H9 (cell line): ENCODE data around the gene ITGB2. TPM values are rescaled to one million over a fixed set of nuclear protein-coding genes. Genes with fewer than 3 reads are reported as not detected.

Source experiments
- DNase-seq: peaks from one replicate; pipeline ENCODE4 v3.0.0-alpha.2; 2017
- H2AFZ ChIP-seq: one replicate; pipeline ENCODE4 v1.6.1; 2013; ENCODE audit warnings: mild to moderate bottlenecking, low read length, control low read depth, moderate library complexity
- H2AK5ac ChIP-seq: 2 replicates; pipeline ENCODE4 v1.6.1; 2013; ENCODE audit warnings: low read length, control low read depth, mixed read lengths; ENCODE audit not compliant: insufficient read length
- H2BK120ac ChIP-seq: one replicate; pipeline ENCODE4 v1.6.1; 2013; ENCODE audit warnings: low read depth, mild to moderate bottlenecking, low read length, control low read depth, inconsistent platforms; ENCODE audit not compliant: poor library complexity, severe bottlenecking
- H2BK12ac ChIP-seq: 2 replicates; pipeline ENCODE4 v1.6.1; 2013; ENCODE audit warnings: low read length, control low read depth, mixed read lengths, low read depth; ENCODE audit not compliant: insufficient read length
- H2BK15ac ChIP-seq: 2 replicates; pipeline ENCODE4 v1.6.1; 2013; ENCODE audit warnings: low read depth, low read length, control low read depth
- H2BK20ac ChIP-seq: one replicate; pipeline ENCODE4 v1.6.1; 2013; ENCODE audit warnings: low read depth, mild to moderate bottlenecking, low read length, control low read depth, inconsistent platforms; ENCODE audit not compliant: poor library complexity, severe bottlenecking
- H2BK5ac ChIP-seq: 2 replicates; pipeline ENCODE4 v1.6.1; 2013; ENCODE audit warnings: low read length, control low read depth, mixed read lengths; ENCODE audit not compliant: insufficient read length
- H3K14ac ChIP-seq: 2 replicates; pipeline ENCODE4 v1.6.1; 2013; ENCODE audit warnings: low read length, control low read depth; ENCODE audit not compliant: insufficient read depth
- H3K18ac ChIP-seq: 2 replicates; pipeline ENCODE4 v1.6.1; 2013; ENCODE audit warnings: low read depth, mild to moderate bottlenecking, mixed read lengths, low read length, control low read depth; ENCODE audit not compliant: insufficient read length
- H3K23ac ChIP-seq: 2 replicates; pipeline ENCODE4 v1.6.1; 2013; ENCODE audit warnings: low read length, control low read depth, mixed read lengths, low read depth; ENCODE audit not compliant: insufficient read length
- H3K23me2 ChIP-seq: 2 replicates; pipeline ENCODE4 v1.6.1; 2013; ENCODE audit warnings: low read depth, mild to moderate bottlenecking, mixed read lengths, low read length, control low read depth; ENCODE audit not compliant: insufficient read length, poor library complexity, severe bottlenecking
- H3K27ac ChIP-seq: 2 replicates; pipeline ENCODE4 v1.5.1; 2013; ENCODE audit warnings: low read length, control low read depth, mixed read lengths, low read depth; ENCODE audit not compliant: insufficient read length
- H3K27me3 ChIP-seq: 2 replicates; pipeline ENCODE4 v1.6.1; 2013; ENCODE audit warnings: low read length, control low read depth, inconsistent platforms; ENCODE audit not compliant: insufficient read depth
- H3K4ac ChIP-seq: 2 replicates; pipeline ENCODE4 v1.6.1; 2013; ENCODE audit warnings: low read depth, mild to moderate bottlenecking, control low read depth, inconsistent platforms, low read length, moderate library complexity
- H3K4me1 ChIP-seq: 2 replicates; pipeline ENCODE4 v1.6.1; 2013; ENCODE audit warnings: low read length, control low read depth, inconsistent platforms; ENCODE audit not compliant: insufficient read depth
- H3K4me2 ChIP-seq: 2 replicates; pipeline ENCODE4 v1.6.1; 2013; ENCODE audit warnings: low read length, control low read depth, mixed read lengths; ENCODE audit not compliant: insufficient read length, insufficient read depth
- H3K56ac ChIP-seq: 2 replicates; pipeline ENCODE4 v1.6.1; 2013; ENCODE audit warnings: low read depth, mild to moderate bottlenecking, mixed read lengths, low read length, control low read depth; ENCODE audit not compliant: insufficient read length
- H3K79me1 ChIP-seq: 2 replicates; pipeline ENCODE4 v1.6.1; 2013; ENCODE audit warnings: low read depth, mild to moderate bottlenecking, moderate library complexity, low read length, control low read depth, inconsistent platforms; ENCODE audit not compliant: insufficient read depth, poor library complexity, severe bottlenecking
- H3K79me2 ChIP-seq: 2 replicates; pipeline ENCODE4 v1.6.1; 2013; ENCODE audit warnings: low read length, control low read depth, inconsistent platforms; ENCODE audit not compliant: insufficient read depth
- H3K9ac ChIP-seq: 2 replicates; pipeline ENCODE4 v1.6.1; 2013; ENCODE audit warnings: low read length, control low read depth, mixed read lengths; ENCODE audit not compliant: insufficient read length; ENCODE audit errors: extremely low read depth
- H3K9me3 ChIP-seq: one replicate; pipeline ENCODE4 v1.6.1; 2013; ENCODE audit warnings: low read depth, low read length, inconsistent platforms; ENCODE audit not compliant: control insufficient read depth
- H3T11ph ChIP-seq: one replicate; pipeline ENCODE4 v1.6.1; 2013; ENCODE audit warnings: mild to moderate bottlenecking, low read length, control low read depth, inconsistent platforms
- H4K20me1 ChIP-seq: one replicate; pipeline ENCODE4 v1.6.1; 2013; ENCODE audit not compliant: control insufficient read depth, insufficient read length, insufficient read depth
- H4K5ac ChIP-seq: 2 replicates; pipeline ENCODE4 v1.6.1; 2013; ENCODE audit warnings: low read depth, mild to moderate bottlenecking, mixed read lengths, low read length, control low read depth; ENCODE audit not compliant: insufficient read length
- H4K8ac ChIP-seq: replicated peaks from 2 replicates; pipeline ENCODE4 v1.6.1; 2013; ENCODE audit warnings: low read length, control low read depth, mixed read lengths, low read depth; ENCODE audit not compliant: insufficient read length
- H4K91ac ChIP-seq: 2 replicates; pipeline ENCODE4 v1.6.1; 2013; ENCODE audit warnings: low read depth, mild to moderate bottlenecking, moderate library complexity, mixed read lengths, low read length, control low read depth; ENCODE audit not compliant: insufficient read length
- H3K27ac Mint-ChIP-seq, 3 experiments: 2 replicates in 2 of 3; 3 replicates in 1 of 3; pipeline ENCODE4 v1.8.0; 2020 to 2021; ENCODE audit warnings: mixed read lengths in 3 of 3, mild to moderate bottlenecking in 1 of 3, moderate library complexity in 1 of 3
- H3K27me3 Mint-ChIP-seq: 2 replicates; pipeline ENCODE4 v1.8.0; 2021; ENCODE audit warnings: low read depth, mild to moderate bottlenecking, moderate library complexity, mixed read lengths
- H3K36me3 Mint-ChIP-seq, 3 experiments: 2 replicates in 2 of 3; 3 replicates in 1 of 3; pipeline ENCODE4 v1.8.0; 2020 to 2021; ENCODE audit warnings: low read depth in 3 of 3, mixed read lengths in 3 of 3; ENCODE audit not compliant: insufficient read depth in 1 of 3
- H3K4me1 Mint-ChIP-seq, 2 experiments: 2 replicates each; pipeline ENCODE4 v1.8.0; 2020; ENCODE audit warnings: mixed read lengths in 2 of 2
- H3K4me3 Mint-ChIP-seq, 2 experiments: 2 replicates in 1 of 2; 3 replicates in 1 of 2; pipeline ENCODE4 v1.8.0; 2020 to 2021; ENCODE audit warnings: mild to moderate bottlenecking in 2 of 2, mixed read lengths in 2 of 2, moderate library complexity in 1 of 2
- H3K9me3 Mint-ChIP-seq, 2 experiments: 2 replicates in 1 of 2; 3 replicates in 1 of 2; pipeline ENCODE4 v1.8.0; 2020; ENCODE audit warnings: mild to moderate bottlenecking in 2 of 2, mixed read lengths in 2 of 2, moderate library complexity in 1 of 2
- WGBS: extraction: QIAGEN DNeasy Blood & Tissue Kit; methylation state at CpG from one replicate; pipeline ENCODE4 v1.1.7; 2013; ENCODE audit warnings: missing lambda C conversion rate, low lambda C conversion rate, mixed read lengths; ENCODE audit not compliant: insufficient read length; ENCODE audit errors: extremely low coverage; 5-methylcytosine and 5-hydroxymethylcytosine counted together
- total RNA-seq: library from RNA; stranded (reverse); gene quantifications from 2 replicates; pipeline ENCODE4 v1.2.1, GENCODE V29; 2021
- TF ChIP-seq, protein P1 (sequence below): fragments of 200-600 bp; sonication (generic); conservative IDR thresholded peaks from 3 replicates; pipeline ENCODE4 v1.8.0; 2021; ENCODE audit warnings: antibody characterized with exemption, mild to moderate bottlenecking

ITGB2 gene
- total RNA-seq, 1 experiment from 2014 or later = 1.1 TPM

DNA sequence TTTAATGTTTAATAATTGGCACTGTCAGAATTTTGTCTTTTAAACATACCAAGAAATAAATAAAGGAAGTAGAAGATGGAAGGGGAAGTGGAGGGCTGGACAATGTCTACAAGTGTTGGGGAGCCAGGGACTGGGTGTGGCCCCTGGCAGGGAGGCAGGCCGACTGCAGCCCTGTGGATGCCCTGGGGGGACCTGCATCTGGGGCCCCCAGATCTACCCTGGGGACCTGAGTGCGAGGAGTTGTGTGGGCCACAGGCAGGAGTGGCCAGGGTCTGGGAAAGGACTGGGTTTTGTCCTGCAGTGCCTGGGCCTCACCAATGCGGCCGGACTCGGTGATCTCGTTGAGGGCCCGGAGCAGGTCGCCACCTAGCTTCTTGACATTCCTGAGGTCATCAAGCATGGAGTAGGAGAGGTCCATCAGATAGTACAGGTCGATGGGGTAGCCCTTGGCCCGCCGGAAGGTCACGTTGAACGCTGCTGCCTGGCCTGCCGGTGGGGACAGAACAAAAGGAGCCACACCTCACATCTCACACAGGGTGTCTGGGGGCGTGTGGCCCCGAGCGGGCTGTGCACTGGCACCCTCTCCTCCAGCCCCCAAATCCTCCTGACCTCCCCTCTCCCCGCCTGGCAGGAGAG is 17.5 kb downstream of the ITGB2 start:
- TF ChIP-seq, protein P1, sequence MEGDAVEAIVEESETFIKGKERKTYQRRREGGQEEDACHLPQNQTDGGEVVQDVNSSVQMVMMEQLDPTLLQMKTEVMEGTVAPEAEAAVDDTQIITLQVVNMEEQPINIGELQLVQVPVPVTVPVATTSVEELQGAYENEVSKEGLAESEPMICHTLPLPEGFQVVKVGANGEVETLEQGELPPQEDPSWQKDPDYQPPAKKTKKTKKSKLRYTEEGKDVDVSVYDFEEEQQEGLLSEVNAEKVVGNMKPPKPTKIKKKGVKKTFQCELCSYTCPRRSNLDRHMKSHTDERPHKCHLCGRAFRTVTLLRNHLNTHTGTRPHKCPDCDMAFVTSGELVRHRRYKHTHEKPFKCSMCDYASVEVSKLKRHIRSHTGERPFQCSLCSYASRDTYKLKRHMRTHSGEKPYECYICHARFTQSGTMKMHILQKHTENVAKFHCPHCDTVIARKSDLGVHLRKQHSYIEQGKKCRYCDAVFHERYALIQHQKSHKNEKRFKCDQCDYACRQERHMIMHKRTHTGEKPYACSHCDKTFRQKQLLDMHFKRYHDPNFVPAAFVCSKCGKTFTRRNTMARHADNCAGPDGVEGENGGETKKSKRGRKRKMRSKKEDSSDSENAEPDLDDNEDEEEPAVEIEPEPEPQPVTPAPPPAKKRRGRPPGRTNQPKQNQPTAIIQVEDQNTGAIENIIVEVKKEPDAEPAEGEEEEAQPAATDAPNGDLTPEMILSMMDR = no peak
- H3K18ac ChIP-seq = no peak overlapping the region
- no peak overlapping the region for H2BK20ac ChIP-seq
- Mint-ChIP-seq H3K36me3 (no peaks in the 10 kb centered on the region), H3K27me3 (peaks cover 4% of the 10 kb centered on the region), H3K4me1 (peaks cover 5 to 17% of the 10 kb centered on the region in 2 experiments), H3K27ac (no peak overlapping the region; a peak in 1 of 7 replicates), H3K4me3 (no peak overlapping the region), H3K9me3 (no peaks in the 10 kb centered on the region; a peak in 3 of 5 replicates)
- no peak overlapping the region for H3K14ac ChIP-seq
- H2AK5ac ChIP-seq = no peak overlapping the region
- no peak overlapping the region for H3K23ac ChIP-seq
- H3K27me3 ChIP-seq = no peaks in the 10 kb centered on the region
- H2BK5ac ChIP-seq = no peak overlapping the region
- no peak overlapping the region for H3T11ph ChIP-seq
- H3K9me3 ChIP-seq = no peaks in the 10 kb centered on the region
- no peaks in the 10 kb centered on the region for H3K4me1 ChIP-seq
- H3K9ac ChIP-seq = no peak overlapping the region
- no peaks in the 10 kb centered on the region for H3K79me2 ChIP-seq
- H4K20me1 ChIP-seq = peaks cover 6% of the 10 kb centered on the region
- no peak overlapping the region for H4K5ac ChIP-seq
- H3K27ac ChIP-seq = no peak overlapping the region
- no peak overlapping the region for H2BK120ac ChIP-seq
- no peak overlapping the region for H3K56ac ChIP-seq
- no peak for DNase-seq
- H4K8ac ChIP-seq = no peak overlapping the region
- no peak overlapping the region for H2BK12ac ChIP-seq
- no peak overlapping the region for H2BK15ac ChIP-seq
- H3K79me1 ChIP-seq = no peaks in the 10 kb centered on the region
- H3K4me2 ChIP-seq = no peak overlapping the region
- H4K91ac ChIP-seq = no peak overlapping the region
- H3K23me2 ChIP-seq = no peaks in the 10 kb centered on the region
- WGBS = no CpG with 5 or more reads among the region's 18 CpGs
- H3K4ac ChIP-seq = no peak overlapping the region
- no peak overlapping the region for H2AFZ ChIP-seq
